WERI-Rb-1 (cell line): ENCODE measurements around the gene GALNT9.

Source experiments
- DNase-seq: peaks from one replicate; pipeline ENCODE4 v3.0.0-alpha.2; 2020
- H3K27ac ChIP-seq: fragments of 250-450 bp; sonication (Bioruptor Pico); 2 replicates; pipeline ENCODE4 v1.5.1; 2020; ENCODE audit warnings: mild to moderate bottlenecking, moderate library complexity
- H3K27me3 ChIP-seq: fragments of 250-450 bp; sonication (Bioruptor Pico); 2 replicates; pipeline ENCODE4 v1.5.1; 2021; ENCODE audit warnings: mild to moderate bottlenecking, low read depth, moderate library complexity; ENCODE audit not compliant: insufficient read depth, severe bottlenecking
- H3K36me3 ChIP-seq: fragments of 250-450 bp; sonication (Bioruptor Pico); 2 replicates; pipeline ENCODE4 v1.5.1; 2020; ENCODE audit warnings: mild to moderate bottlenecking, moderate library complexity
- H3K4me3 ChIP-seq: 2 replicates; pipeline ENCODE4 v1.5.1; 2011; ENCODE audit warnings: low read depth, mild to moderate bottlenecking, control low read depth, low read length
- H3K9me3 ChIP-seq: fragments of 250-450 bp; sonication (Bioruptor Pico); 2 replicates; pipeline ENCODE4 v1.5.1; 2021; ENCODE audit warnings: mild to moderate bottlenecking, moderate library complexity; ENCODE audit not compliant: severe bottlenecking
- TF ChIP-seq, protein P1 (sequence below): IDR thresholded peaks from 2 replicates; pipeline ENCODE4 v1.5.1; 2011; ENCODE audit warnings: low read depth, mild to moderate bottlenecking, control low read depth, inconsistent platforms, low read length

Gene GALNT9

DNA sequence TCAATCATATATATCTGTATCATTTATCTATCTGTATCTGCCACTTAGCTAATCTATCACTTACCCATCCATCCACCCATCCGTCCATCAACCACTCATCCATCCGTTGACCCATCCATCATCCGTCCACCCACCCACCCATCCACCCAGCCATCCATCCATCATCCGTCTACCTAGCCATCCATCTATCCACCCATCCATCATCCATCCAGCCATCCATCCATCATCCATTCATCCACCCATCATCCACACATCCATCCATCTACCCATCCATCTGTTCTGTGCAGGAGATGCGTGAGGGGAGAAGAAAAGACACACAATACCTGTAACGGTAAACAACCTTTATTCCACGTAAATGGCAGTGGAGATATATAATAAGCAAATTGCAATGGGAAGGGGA, 165.0 kb downstream of the GALNT9 start:
- TF ChIP-seq, protein P1, sequence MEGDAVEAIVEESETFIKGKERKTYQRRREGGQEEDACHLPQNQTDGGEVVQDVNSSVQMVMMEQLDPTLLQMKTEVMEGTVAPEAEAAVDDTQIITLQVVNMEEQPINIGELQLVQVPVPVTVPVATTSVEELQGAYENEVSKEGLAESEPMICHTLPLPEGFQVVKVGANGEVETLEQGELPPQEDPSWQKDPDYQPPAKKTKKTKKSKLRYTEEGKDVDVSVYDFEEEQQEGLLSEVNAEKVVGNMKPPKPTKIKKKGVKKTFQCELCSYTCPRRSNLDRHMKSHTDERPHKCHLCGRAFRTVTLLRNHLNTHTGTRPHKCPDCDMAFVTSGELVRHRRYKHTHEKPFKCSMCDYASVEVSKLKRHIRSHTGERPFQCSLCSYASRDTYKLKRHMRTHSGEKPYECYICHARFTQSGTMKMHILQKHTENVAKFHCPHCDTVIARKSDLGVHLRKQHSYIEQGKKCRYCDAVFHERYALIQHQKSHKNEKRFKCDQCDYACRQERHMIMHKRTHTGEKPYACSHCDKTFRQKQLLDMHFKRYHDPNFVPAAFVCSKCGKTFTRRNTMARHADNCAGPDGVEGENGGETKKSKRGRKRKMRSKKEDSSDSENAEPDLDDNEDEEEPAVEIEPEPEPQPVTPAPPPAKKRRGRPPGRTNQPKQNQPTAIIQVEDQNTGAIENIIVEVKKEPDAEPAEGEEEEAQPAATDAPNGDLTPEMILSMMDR: no peak
- no peak overlapping the region for H3K27ac ChIP-seq
- no peak overlapping the region for H3K4me3 ChIP-seq
- no peak for DNase-seq
- H3K27me3 ChIP-seq: no peaks in the 10 kb centered on the region
- no peaks in the 10 kb centered on the region for H3K9me3 ChIP-seq
- no peaks in the 10 kb centered on the region for H3K36me3 ChIP-seq

DNA sequence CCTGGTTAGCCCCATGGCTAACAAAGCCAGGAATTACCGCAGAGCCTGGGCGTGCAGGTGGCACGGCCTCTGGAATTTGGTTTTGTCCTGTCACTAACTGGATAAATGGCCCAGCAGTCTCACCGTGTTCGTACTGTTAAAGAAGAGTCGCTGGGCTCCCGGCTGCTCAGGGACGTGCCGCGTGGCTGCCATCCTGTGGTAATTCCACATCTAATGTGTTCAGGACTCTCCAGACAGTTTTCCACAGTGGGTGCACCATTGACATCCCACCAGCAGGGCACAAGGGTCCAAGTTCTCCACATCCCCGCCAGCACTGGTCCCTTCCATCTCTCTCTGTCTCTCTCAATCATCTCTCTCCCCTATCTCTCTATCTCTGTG, 165.5 kb downstream of the GALNT9 start:
- Histone ChIP-seq H3K4me3 (no peak overlapping the region), H3K27me3 (no peaks in the 10 kb centered on the region), H3K27ac (no peak overlapping the region), H3K36me3 (no peaks in the 10 kb centered on the region), H3K9me3 (no peaks in the 10 kb centered on the region)
- TF ChIP-seq, protein P1: peak; percentile 52
- DNase-seq: peak; percentile 36

DNA sequence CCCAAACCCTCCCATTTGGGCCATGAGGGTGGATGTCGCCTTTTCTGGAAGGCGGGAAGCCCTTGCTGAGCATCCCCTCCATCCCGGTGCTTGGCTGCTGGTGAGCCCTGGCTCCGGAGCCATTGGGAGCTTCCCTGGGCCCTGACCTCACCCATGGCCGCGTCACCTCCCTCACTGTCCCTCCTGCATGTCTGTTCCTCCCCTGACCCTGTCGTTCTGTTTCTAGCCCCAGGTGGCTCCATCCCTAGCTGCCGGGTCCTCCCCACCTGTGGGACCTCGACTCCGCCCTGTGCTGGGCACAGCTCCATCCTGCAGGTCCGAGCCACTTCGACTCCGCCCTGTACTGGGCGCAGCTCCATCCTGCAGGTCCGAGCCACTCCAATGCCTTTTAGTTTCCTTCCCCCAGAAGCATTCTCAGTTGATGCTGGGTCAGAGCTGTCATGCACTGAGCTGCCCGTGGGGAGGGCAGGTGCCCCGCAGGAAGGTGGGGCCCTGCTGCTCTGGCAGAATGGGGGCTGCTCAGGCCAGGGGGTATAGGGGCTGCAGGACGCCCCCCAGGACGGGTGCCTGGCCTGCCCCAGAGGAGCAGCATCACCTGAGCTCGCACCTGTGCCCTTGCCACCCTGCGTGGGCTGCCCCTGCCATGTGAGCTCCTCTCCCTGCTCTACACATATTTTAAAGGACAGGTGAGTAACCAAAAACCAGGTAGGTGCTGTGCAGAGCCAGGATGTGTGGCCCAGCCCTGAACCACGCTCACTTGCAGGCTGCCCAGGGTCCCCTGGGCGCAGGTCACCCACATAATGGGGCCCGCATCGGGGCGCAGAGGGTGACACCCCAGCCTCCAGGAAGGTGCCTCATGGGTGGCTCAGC, 166.1 kb downstream of the GALNT9 start:
- no peaks in the 10 kb centered on the region for H3K27me3 ChIP-seq
- no peak overlapping the region for H3K4me3 ChIP-seq
- no peak overlapping the region for H3K27ac ChIP-seq
- H3K36me3 ChIP-seq: no peaks in the 10 kb centered on the region
- DNase-seq: no peak
- TF ChIP-seq, protein P1: no peak
- H3K9me3 ChIP-seq: no peaks in the 10 kb centered on the region

DNA sequence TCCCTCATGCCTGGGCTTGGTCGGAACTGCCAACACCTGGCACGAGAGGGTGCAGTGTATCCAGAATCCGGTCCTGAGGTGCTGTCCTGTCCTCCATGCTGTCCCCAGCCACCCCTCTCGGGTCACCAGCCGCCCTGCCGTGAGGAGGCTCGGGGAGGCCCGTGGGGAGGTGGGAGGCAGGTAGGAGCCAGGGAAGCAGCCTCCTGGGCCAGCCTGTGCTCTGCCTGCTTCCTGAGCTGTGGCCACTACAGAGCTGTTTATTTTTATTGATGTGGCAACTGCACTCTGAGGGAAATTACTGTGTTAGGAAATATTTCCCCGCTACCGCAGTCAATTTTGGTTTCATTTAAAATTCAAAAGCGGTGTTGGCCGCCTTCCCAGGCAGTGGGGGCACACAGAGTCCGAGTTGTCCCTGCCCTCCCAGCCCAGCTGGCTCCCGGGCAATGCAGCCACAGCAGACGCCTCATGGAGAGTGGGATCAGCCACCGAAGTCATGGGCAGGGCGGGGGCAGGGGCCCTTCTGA, 166.8 kb downstream of the GALNT9 start:
- Histone ChIP-seq H3K27ac (no peak overlapping the region), H3K27me3 (no peaks in the 10 kb centered on the region), H3K36me3 (no peaks in the 10 kb centered on the region), H3K4me3 (no peak overlapping the region), H3K9me3 (no peaks in the 10 kb centered on the region)
- no peak for DNase-seq
- TF ChIP-seq, protein P1: no peak

DNA sequence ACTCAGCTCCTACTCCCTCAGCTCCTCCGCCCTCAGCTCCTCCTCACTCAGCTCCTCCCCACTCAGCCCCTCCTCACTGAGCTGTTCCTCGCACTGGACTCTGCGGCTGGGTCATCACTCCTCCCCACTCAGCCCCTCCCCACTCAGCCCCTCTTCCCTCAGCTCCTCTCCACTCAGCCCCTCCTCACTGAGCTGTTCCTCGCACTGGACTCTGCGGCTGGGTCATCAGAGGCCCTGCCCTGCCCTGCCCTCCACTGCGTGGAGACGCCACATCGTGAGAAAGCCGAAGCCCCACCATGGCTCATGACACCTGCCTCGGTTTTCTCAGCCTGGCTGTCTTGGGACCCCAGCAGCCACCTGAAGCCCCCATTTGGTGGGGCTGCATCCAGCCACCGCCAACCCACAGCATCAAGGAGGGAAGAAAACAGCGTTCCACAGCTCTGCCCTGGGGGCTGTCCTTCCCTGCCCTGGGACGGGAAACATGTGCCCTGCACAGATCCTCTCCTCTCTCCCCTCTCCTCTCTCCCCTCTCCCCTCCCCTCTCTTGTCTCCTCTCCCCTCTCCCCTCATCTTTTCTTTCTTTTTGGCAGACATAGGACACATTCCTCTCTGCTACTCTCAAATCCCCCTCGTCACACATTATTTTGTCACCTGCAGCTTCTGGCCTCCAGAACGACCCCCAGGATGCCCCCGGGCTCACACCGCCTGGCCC, 167.4 kb downstream of the GALNT9 start:
- TF ChIP-seq, protein P1: no peak
- no peak for DNase-seq
- Histone ChIP-seq H3K4me3 (no peak overlapping the region), H3K9me3 (no peaks in the 10 kb centered on the region), H3K36me3 (no peaks in the 10 kb centered on the region), H3K27ac (no peak overlapping the region), H3K27me3 (no peaks in the 10 kb centered on the region)
